Gastroesophageal sphincter (tissue), 3 donors: ENCODE data around the gene SLC18B1.

ENCODE experiments used
- EP300 ChIP-seq: sonication (generic); formaldehyde crosslinking; IDR thresholded peaks from one replicate; pipeline ENCODE4 v1.6.1; 2017; ENCODE audit warnings: antibody characterized with exemption, mild to moderate bottlenecking
- POLR2A ChIP-seq, 2 donors: fragments of 450-650 bp; IDR thresholded peaks; one replicate each; pipeline ENCODE4 v1.6.1; 2017; ENCODE audit warnings: antibody characterized with exemption in 2 of 2, mild to moderate bottlenecking in 2 of 2, moderate library complexity in 1 of 2
- TF ChIP-seq, protein P1 (sequence below), 4 experiments: fragments of 200-600 bp in 2 of 4; fragments of 450-650 bp in 2 of 4; sonication (generic) in 1 of 4; IDR thresholded peaks; one replicate each; pipeline ENCODE4 v1.5.1; 2017 to 2019; ENCODE audit warnings: antibody characterized with exemption in 4 of 4, mild to moderate bottlenecking in 2 of 4, moderate library complexity in 2 of 4

DNA sequence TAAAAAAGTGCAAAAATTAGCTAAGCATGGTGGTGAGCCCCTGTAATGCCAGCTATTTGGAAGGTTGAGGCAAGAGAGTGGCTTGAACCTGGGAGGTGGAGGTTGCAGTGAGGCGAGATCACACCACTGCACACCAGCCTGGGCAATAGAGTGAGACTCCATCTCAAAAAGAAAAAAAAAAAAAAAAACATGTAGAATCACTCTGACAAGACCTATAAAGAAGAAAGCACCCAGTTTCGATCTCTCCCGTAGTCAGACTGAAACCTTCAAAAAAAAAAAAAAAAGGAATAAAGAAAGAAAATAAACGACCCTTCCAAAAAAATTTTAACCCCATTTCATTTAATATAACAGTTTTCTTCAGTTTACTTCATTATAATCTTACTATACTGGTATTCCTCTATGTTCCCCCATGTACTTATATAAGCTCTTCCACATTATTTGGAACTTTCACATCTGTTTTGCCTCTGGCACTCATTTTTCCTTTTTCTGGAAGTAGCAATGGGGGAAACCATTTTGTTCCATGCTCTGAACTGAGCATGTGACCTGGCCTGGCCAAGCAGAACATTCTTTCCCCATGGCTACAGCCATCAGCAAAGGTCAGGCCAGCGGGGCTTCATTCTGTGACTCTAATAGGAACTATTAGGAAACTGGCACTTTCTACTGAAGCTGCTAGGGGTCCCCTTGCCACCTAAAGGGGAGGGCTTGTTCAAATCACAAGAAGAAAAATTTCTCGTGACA, 9.6 kb downstream of the SLC18B1 start:
- TF ChIP-seq POLR2A (IDR thresholded peaks at IDR 0.05) = no peak
- TF ChIP-seq EP300 = no peak
- TF ChIP-seq, protein P1, sequence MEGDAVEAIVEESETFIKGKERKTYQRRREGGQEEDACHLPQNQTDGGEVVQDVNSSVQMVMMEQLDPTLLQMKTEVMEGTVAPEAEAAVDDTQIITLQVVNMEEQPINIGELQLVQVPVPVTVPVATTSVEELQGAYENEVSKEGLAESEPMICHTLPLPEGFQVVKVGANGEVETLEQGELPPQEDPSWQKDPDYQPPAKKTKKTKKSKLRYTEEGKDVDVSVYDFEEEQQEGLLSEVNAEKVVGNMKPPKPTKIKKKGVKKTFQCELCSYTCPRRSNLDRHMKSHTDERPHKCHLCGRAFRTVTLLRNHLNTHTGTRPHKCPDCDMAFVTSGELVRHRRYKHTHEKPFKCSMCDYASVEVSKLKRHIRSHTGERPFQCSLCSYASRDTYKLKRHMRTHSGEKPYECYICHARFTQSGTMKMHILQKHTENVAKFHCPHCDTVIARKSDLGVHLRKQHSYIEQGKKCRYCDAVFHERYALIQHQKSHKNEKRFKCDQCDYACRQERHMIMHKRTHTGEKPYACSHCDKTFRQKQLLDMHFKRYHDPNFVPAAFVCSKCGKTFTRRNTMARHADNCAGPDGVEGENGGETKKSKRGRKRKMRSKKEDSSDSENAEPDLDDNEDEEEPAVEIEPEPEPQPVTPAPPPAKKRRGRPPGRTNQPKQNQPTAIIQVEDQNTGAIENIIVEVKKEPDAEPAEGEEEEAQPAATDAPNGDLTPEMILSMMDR (IDR thresholded peaks at IDR 0.05) = no peak
